NCI-H146 (cell line): ENCODE results near the gene PLA2G4E.

Experiments used
- DNase-seq: peaks from one replicate; lab custom pipeline; 2025; lab: John Stamatoyannopoulos, UW

Gene PLA2G4E

DNA sequence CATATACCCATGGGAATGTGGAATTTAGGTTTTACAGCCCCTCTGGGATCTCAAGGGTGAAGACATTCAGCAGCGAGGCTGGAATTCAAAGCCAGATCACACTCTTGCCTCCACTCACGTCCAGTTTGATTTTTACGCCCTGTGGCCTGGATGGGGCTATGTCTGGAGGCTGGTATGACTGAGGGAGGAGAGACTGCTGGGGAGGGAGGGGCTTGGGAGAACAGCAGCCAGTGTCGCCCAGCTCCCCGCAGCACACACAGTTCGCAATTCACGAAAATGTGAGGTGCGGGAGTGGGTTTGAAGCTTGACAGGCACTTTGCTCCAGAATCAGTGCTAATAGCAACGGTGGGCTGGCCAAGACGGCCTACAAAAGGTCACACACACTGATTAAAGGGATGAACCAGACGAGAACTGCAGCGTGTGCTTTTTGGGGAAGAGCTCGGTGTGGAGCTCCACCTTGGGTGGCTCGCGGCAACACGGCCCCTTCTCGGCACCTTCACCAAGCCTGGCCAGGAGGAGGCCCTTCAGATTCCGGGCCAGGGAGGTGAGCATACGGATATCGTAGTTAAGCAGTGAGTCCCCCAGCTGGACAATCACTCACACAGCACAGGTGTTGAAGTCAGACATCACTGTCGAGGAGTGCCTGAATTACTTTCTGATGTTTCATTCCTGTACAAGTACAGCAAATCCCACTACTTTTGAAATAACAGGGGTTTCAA lies 64.9 kb downstream of the PLA2G4E start:
- no peak for DNase-seq

DNA sequence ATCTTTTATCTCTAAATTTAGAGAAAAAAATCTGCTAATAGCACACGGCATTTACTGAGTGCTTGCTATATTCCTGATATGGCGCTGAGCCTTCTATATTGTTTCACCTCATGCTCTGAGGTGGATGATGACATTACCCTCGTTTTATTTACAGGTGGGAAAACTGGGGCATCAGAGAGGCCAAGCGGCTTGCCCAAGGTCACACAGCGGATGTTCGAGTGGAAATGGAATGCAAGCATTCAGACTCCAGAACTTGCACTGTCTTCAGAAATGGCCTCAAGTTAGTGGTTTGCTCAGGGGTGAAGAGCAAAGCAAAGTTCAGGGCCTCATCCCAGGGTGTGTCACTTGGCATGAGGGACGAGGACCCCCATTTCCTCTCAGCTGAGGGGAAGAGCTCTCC lies 65.7 kb downstream of the PLA2G4E start:
- DNase-seq: no peak

DNA sequence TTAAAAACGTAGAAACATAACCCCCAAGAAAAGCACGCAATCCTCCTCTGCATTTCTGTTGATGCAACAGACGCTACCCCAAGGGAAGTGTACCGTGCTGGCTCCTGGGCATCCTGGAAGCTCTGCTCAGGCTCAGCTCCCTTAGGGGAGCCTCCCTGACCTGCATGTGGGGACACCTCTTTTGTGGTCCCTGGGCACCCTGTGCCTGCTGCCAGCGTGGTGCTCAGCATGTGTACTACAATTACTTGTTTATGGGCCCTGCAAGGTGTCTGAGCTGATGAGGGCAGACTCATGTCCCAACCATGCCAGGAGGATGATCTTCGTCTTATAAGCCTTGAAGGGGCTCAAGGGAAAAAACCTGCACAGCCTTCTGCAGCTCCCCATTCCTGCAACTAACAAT lies 66.8 kb downstream of the PLA2G4E start:
- DNase-seq: no peak

DNA sequence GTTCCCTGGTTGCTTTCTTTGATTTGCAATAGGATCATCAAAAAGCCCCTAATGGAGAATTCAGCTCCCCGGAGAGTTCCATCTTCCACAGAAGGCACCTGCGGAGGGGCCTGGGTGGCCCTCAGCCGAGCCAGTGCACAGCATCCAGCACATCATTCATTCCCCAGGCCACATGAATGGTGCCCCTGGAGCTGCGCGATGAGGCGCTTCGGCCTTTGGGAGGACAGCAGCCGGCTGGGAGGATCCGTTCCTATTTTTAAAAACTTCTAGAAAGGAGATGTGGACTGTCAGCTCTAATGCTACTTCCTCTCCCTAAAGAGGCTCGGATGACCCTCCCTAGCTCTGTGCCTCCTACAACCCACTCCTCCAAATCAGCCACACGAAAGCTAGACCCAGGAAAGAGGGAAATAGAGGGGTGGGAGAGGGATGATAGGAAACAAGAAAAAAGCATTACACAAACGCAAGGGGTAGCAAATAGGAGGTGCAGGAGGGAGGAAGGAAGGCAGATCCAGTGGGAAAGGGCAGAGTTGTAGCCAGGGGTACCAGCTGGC lies 68.8 kb downstream of the PLA2G4E start:
- DNase-seq: no peak

DNA sequence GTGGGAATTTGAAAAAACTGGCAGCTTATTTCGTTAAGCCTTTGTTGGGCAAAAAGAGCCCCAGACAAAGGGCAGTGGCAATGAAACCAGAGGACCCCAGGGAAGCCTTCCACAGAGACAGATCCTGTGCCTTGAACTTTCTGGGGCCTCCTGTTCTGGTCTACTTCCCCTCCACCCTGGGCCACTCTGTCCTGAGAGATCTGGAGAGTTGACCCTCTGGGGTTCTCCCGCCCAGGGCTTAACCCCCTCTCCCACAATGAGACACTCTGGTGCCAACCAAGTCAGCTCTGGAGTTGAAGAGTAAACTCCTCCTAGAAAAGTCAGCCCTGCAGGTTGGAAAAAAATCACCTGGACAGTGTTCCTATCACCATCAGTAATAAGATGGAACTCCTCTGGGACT lies 69.3 kb downstream of the PLA2G4E start:
- DNase-seq: no peak

DNA sequence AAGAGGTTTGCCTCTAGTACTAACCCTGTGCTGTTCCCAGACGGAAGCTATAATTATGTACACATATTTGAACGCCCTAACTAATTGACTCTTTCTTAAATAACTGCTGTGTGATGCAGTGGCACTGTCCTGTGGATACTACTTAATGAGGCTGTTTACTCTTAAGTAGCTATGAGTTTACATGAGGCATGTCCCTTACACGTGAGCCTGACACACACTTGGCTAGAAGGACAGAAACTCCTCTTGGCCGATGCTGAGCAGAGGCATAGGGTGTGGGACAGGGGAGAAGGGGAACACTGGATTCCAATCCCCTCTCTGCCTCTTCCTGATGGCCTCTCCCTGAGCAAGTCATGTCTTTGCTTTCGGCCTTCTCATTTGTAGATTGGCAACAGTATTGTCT lies 70.4 kb downstream of the PLA2G4E start:
- no peak for DNase-seq

DNA sequence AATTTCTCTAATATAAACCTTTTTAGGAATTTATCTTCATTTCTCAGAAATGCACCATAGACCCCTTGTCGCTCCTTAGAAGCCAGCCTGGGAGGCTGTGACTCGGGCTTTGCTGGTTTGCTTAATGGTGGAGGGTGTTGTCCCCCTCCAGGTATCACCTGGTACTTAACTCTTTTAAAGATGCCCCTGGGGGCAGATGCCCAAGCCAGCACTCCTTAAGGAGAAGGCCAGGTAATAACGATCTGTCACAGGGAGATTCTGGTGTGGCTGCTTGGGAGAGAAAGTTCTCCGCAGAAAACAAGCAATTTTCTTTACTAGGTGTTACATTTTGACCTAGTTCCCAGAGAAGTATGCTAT lies 70.7 kb downstream of the PLA2G4E start:
- no peak for DNase-seq

DNA sequence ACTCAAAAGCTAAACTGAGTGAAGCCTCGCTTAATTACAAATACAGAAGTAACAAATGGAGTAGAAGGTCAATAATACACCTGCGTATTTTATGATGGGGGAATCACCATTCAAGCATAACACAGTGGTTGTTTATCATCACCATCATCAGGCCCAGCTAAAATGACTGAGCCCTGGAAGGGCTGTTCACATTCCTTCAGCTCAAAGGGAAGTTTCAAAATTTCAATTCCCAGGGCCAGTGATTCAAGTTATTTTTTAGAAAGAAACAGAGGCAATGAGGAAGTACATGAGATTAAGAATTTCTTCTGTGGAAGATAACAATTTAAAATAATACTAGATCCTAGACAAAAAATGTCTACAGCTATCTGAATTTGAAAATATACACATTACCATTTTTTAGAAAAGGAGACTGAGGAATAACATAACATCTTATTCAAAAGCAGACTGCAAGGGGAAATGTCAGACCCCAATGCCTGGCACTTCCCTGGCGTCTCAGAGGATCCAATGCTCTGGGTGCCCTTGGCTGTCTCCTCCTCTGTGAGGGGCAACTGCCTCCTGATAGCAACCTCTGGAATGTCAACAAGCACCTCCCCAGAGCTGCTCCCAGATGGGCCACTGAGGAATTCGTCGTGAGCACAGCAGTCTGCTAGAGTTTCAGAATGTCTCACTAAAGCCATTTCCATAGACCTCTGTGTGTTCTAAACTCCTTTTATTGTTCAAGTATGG lies 71.3 kb downstream of the PLA2G4E start:
- no peak for DNase-seq

DNA sequence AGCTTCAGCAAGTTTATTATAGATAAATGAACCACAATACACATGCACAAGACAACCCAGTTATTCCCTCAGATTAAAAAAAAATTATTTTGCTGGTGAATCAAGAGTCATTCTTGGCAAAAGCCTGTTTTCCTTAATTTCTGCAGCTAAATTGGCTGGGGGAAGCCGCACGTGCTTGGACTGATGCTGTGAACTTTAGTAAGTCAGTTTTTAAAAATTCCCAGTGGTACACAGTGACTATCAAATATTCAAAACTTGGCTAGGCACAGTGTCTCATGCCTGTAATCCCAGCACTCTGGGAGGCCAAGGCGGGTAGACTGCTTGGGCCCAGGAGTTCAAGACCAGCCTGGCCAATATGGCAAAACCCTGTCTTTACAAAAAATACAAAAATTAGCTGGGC lies 72.4 kb downstream of the PLA2G4E start:
- no peak for DNase-seq

DNA sequence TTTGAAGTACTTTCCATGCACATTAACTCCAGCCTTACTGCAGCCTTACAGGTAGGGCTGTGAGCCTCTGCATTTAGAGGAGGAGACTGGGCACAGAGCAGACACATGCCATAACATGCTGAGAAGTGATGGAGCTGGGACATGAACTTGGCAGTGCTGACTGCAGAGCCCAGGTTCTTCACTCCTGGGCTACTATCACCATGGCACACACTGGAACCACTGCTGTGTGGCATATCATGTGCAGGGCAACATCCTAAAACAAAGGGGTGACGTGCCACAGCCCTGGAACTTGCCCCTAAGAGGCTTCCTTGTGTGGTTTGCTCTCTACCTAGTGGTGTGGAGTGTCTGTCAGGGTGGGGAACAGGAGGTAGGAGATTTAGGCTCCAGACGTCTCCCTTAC lies 73.9 kb downstream of the PLA2G4E start:
- no peak for DNase-seq

DNA sequence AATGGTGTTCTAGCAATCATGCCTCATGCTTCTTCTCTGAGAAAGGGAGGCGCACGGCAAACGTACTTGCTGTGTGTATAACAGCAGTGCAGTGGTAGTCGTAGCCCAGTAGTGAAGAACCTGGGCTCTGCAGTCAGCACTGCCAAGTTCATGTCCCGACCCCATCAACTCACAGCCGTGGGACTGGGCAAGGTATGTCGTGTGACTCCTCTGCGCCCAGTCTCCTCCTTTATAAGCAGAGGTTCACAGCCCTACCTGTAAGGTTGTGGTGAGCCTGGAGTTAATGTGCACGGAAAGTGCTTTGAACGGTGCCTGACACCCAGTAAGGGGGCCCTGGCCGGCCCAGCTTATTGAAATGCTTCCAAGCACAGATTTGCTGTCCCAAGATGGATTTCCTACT lies 75.1 kb downstream of the PLA2G4E start:
- no peak for DNase-seq

DNA sequence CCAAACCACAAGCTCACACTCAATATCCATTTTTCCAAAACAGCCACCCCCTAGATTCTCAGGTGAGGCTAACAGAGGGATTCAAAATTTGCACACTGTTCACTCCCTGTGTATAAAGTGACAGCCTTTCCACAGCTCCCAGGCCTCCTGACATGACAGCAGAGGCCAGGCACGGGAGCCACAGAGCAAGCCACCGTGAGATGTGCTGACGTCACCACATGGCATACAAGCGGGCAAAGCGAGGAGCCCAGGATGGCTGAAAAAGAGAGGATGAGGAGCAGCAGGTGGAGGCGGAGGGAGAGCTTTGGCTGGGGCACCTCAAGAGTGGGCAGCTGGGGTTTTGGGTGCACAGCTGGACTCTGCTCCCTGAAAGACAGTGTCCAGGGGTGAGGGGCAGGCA lies 75.6 kb downstream of the PLA2G4E start:
- DNase-seq: no peak

DNA sequence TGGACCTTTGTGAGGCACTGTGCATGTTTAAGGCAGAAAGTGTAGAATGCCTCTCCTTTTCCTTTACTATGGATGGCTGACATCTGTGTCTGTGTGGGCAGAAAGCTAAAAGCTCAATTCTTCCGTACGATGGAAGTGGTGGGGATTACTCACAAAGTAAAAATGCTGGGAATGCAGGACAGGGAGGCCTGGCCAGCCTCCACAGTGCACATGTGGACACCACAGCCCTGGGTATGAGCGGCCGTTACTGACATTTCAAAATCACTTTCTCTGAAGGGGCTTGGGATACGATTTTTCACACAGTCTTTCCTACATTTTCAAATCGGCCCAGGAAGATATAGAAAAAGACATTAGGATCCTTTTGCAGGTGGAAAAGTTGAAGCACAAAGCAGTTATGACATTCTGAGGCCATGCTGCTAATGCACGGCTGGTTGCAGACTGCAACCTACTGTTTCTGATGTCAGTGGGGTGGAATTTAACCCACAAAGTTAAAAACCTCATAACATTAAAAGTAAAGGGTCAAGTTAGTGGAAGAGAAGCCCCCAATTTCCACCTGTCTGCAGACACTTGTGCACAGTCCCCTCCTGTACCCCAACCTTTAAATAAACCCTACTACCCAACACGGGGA lies 76.4 kb downstream of the PLA2G4E start:
- DNase-seq: no peak

DNA sequence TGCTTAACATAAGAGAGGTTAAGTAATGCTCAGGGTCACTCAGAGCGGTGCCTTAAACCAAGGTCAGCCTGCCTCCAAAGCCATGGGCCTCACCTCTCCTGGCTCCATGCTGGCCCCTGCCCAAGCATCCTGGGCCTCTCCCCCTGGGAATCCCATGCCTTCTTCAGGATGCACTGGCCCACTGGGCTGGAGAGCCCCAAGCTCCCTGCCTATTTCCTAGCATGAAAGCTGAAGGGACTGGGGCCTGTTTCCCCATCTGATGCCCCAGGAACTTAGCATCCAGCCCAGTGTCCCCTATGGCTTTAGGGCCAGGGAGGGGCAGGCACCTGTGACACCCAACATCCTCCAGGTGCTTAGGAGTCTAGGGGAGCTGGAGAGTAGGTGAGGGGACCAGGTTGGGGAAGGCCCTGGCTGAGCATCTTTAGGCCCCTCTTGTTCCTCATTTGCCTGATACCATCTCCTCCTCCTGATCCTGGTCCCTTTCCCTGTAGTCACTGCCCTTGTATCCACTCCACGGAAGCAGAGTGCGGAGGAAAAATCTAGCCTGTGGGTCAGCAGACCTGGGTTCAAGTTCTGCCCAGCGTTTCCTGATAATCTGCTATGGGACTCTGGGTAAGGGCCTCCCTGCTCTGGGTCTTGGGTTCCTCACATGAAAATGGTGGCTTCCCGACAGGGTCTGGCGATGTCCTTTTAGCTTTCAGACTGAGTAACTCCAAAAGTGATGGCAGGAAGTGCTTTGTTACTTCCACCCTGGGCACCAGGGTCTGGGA lies 77.1 kb downstream of the PLA2G4E start:
- no peak for DNase-seq

DNA sequence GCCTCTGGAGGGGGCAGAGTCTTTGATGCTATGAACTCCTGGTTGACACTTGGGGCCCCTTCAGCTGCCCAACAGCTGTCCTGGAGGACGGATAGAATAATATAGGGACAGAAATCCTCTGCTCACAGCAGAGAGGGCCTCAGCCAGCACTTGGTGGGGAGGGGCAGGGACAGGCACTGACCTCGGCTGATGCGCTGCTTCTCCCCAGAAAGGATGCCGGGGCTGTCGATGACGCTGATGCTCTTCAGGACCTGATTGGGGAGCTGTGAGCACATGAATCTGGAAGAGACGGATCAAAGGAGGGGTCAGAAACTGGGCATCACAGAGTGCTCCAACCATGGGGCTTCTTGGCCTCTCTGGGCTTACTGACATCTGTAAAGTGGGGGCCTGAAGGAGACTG lies 78.0 kb downstream of the PLA2G4E start:
- DNase-seq: no peak

DNA sequence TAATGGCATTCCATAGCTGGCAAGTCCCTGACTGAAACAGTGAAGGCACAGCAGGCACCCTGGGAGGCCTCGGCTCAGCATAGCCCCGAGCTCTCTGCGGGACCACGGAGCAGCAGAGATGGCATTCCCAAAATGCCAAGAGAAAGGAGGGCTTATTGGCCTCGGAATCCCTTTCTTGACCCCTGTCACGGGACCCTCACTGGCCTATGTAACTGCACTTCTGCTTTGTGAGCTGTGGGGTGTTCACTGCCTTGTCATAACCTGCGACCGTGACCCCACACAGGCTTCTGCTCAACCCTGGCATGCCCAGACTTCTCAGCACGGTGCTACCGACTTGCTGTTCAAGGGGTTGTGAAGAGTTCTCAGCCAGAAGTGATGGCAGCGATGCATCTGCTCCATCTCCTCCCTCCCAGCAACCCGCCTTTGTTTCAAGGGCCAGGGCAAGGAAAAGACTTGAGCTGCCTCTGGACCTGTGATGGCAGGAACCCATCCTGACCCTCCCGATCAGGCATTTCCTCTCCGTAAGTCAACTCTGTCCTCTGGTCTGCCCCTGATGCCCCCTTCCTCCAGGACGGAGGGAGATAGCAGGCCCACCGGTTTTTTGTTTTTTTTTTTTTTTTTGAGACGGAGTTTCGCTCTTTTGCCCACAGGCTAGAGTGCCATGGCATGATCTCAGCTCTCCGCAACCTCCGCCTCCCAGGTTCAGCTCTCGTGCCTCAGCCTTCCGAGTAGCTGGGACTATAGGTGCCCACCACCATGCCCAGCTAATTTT lies 79.0 kb downstream of the PLA2G4E start:
- DNase-seq: no peak

DNA sequence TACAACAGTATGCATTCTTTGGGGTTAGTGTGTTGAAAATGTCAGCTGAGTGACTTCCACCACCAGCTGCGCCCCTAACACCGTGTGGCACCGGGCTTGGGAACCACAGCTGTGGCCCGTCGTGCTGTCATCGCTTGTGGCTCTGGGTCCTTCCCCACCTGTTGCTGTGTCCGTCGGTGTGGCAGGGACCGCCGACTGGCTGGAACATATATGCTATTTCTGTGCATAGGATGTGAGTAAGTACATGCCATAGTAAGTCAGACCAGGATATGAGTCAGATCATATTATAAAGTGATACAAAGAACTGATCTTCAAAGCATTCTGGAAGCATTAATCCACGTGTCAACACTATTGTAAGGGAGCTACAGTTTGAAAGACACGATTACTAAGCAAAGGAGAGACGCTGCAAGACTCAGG lies 80.4 kb downstream of the PLA2G4E start:
- no peak for DNase-seq

DNA sequence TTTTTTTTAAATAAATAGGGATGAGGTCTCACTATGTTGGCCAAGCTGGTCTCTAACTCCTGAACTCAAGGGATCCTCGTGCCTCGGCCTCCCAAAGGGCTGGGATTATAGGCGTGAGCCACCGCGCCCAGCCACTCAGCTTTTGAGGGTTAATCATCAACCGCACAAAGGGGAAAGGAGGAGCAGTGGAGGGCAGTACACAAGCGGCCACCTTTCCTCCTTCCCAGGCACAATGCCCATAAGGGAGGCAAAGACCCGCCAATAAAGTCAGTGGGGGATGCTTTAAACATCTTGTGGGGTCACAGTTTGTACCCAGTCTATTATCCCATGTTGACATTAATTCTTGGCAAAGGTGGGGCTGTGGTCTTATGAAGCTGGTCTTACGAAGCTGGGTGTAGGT lies 80.9 kb downstream of the PLA2G4E start:
- no peak for DNase-seq

DNA sequence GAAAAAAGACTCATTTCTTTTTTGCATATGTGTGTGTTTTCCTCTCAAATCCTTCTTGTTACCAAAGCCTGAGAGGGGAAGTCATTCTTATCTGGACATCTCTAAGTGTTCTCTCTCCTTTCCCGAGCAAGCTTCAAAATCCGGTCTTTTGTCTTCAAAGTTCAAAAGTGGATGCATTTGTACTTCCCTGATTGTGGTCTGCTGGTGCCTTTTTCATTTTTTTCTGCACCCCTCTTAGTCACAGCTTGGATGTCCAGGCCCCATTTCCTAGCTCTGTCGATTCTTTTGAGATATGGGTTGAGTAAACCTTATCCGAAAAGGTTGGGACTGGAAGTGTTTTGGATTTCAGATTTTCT lies 83.3 kb downstream of the PLA2G4E start:
- no peak for DNase-seq

DNA sequence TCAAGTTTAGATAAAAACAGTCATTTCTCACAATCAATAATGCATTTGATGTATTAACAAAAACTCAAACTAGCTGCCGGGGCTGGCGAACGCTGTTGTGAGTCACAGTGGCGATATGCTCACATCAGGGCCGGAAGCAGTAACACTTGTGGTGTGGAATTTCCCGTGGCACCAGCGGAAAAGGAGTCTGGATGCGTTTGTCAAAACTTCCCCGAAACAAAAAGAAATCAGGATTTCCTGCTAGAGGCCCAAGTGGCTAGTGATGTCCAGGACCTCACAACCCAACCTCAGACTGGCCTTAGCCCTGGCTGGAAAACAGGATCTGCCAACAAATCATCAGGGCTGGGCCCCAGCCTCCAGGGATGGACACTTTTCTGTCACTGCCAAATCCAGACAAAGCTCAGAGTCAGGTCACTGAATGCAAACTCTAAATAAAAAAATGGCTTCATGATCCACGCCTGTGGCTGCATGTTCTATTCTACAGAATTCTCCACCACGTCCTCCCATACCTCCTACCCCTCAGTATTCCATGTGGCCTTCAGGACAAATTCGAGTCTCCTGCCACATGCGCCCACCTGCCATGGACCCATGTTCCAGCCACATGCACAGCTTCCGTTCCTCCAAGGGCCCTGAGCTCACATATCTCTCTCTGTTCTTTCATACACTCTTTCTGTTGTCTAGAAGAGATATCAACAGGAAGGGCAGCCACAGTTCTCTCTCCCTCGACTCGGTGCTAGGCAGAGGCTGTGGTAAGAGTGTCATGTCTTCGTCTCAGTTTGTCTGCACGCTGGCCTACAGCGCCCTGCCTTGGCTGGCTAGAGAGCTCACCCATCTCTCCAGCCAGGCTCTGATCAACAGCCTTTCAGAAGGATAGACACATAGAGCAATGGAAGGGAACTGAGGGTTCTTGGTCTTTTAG lies 83.9 kb downstream of the PLA2G4E start:
- no peak for DNase-seq

DNA sequence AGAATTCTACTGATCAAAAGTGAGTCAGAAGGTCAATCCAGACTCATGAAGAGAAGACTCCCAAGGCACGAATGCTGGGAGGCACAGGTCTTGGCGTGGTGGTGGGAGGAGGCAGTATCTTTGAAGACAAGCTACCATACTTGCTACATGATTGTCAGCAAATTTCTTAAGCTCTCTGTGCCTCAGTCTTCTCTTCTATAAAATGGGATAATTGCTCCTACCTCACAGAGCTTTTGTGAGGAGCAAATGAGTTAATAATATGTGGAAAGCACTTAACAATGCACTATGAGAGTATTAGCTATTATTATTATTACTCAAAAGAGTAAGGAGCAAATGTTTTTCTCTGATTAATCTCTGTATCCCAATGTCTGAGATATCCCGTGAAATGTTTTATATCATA lies 84.7 kb downstream of the PLA2G4E start:
- DNase-seq: no peak
